ENCODE data around the gene P2RX1.

Gene P2RX1

GRCh38 chr17:3944485-3945388 is 28.5 kb upstream of the P2RX1 start:
- H3K4me1 Mint-ChIP-seq = peaks cover 2% of the 10 kb centered on the region
- H3K27ac Mint-ChIP-seq = no peak overlapping the region
- H3K36me3 Mint-ChIP-seq = peaks cover 61% of the 10 kb centered on the region
- H3K9me3 Mint-ChIP-seq = peaks cover 3% of the 10 kb centered on the region
- DNase-seq = peak; percentile 44
- CTCF ChIA-PET = interaction anchor here (0.5 kb wide), 1 partner anchor 55 kb away, joined by 3 read pairs; no protein-coding TSS in a partner anchor
- no peaks in the 10 kb centered on the region for H3K27me3 Mint-ChIP-seq
- H3K4me3 Mint-ChIP-seq = no peak overlapping the region

- no peak overlapping the region for H3K27ac Mint-ChIP-seq
- H3K4me3 Mint-ChIP-seq = no peak overlapping the region
- DNase-seq = no peak
- CTCF ChIA-PET = no interaction called here
- H3K36me3 Mint-ChIP-seq = peaks cover 63% of the 10 kb centered on the region
- H3K9me3 Mint-ChIP-seq = peaks cover 3% of the 10 kb centered on the region
- H3K27me3 Mint-ChIP-seq = no peaks in the 10 kb centered on the region
- no peaks in the 10 kb centered on the region for H3K4me1 Mint-ChIP-seq
Observed at GRCh38 chr17:3943240-3943891, 27.1 kb upstream of the P2RX1 start.

- CTCF ChIA-PET = no interaction called here
- DNase-seq = no peak
- H3K36me3 Mint-ChIP-seq = peaks cover 71% of the 10 kb centered on the region
Observed at GRCh38 chr17:3940965-3941698, 24.9 kb upstream of the P2RX1 start.

GRCh38 chr17:3937359-3937758 is 21.1 kb upstream of the P2RX1 start:
- Mint-ChIP-seq H3K4me1 (no peaks in the 10 kb centered on the region), H3K36me3 (peaks cover 62% of the 10 kb centered on the region), H3K27ac (peak overlapping the region; percentile 17), H3K27me3 (no peaks in the 10 kb centered on the region), H3K9me3 (no peaks in the 10 kb centered on the region), H3K4me3 (no peak overlapping the region)
- CTCF ChIA-PET = no interaction called here
- DNase-seq = no peak

More at GRCh38 chr17:3940965-3941698, 24.9 kb upstream of the P2RX1 start:
- H3K4me1 Mint-ChIP-seq = no peaks in the 10 kb centered on the region
- H3K9me3 Mint-ChIP-seq = peaks cover 3% of the 10 kb centered on the region
- no peak overlapping the region for H3K27ac Mint-ChIP-seq
- H3K27me3 Mint-ChIP-seq = no peaks in the 10 kb centered on the region
- H3K4me3 Mint-ChIP-seq = no peak overlapping the region

GRCh38 chr17:3935825-3936355 is 19.6 kb upstream of the P2RX1 start:
- no peak overlapping the region for H3K4me3 Mint-ChIP-seq
- no peak for DNase-seq
- no peaks in the 10 kb centered on the region for H3K9me3 Mint-ChIP-seq
- H3K27ac Mint-ChIP-seq = no peak overlapping the region
- peaks cover 59% of the 10 kb centered on the region for H3K36me3 Mint-ChIP-seq
- H3K4me1 Mint-ChIP-seq = no peaks in the 10 kb centered on the region
- CTCF ChIA-PET = interaction anchor here (0.6 to 1.8 kb wide), 3 partner anchors 13 to 69 kb away, joined by 4 to 6 read pairs (median 4); no protein-coding TSS in a partner anchor
- no peaks in the 10 kb centered on the region for H3K27me3 Mint-ChIP-seq

- Mint-ChIP-seq H3K36me3 (peaks cover 59% of the 10 kb centered on the region), H3K4me3 (no peak overlapping the region), H3K4me1 (no peaks in the 10 kb centered on the region), H3K9me3 (no peaks in the 10 kb centered on the region), H3K27me3 (no peaks in the 10 kb centered on the region), H3K27ac (no peak overlapping the region)
- peak; percentile 52 for DNase-seq
- CTCF ChIA-PET = interaction anchor here (0.6 to 1.8 kb wide), 4 partner anchors 21 to 74 kb away, joined by 3 to 6 read pairs (median 3); no protein-coding TSS in a partner anchor
Observed at GRCh38 chr17:3935140-3935542, 18.9 kb upstream of the P2RX1 start.

- no peak for DNase-seq
- H3K27ac Mint-ChIP-seq = peak overlapping the region; percentile 33
- no peaks in the 10 kb centered on the region for H3K27me3 Mint-ChIP-seq
- H3K9me3 Mint-ChIP-seq = no peaks in the 10 kb centered on the region
- H3K36me3 Mint-ChIP-seq = peaks cover 39% of the 10 kb centered on the region
- CTCF ChIA-PET = no interaction called here
- H3K4me1 Mint-ChIP-seq = no peaks in the 10 kb centered on the region
- no peak overlapping the region for H3K4me3 Mint-ChIP-seq
Observed at GRCh38 chr17:3929764-3930163, 13.5 kb upstream of the P2RX1 start.

- Mint-ChIP-seq H3K4me3 (no peak overlapping the region), H3K9me3 (no peaks in the 10 kb centered on the region), H3K27ac (no peak overlapping the region), H3K36me3 (peaks cover 38% of the 10 kb centered on the region), H3K27me3 (no peaks in the 10 kb centered on the region), H3K4me1 (no peaks in the 10 kb centered on the region)
- no peak for DNase-seq
- CTCF ChIA-PET = interaction anchor here (0.9 kb wide), 1 partner anchor 71 kb away, joined by 3 read pairs; no protein-coding TSS in a partner anchor
Observed at GRCh38 chr17:3929181-3929580, 12.9 kb upstream of the P2RX1 start.

- H3K36me3 Mint-ChIP-seq = peaks cover 40% of the 10 kb centered on the region
- no peaks in the 10 kb centered on the region for H3K4me1 Mint-ChIP-seq
- H3K4me3 Mint-ChIP-seq = no peak overlapping the region
- H3K27me3 Mint-ChIP-seq = no peaks in the 10 kb centered on the region
- DNase-seq = no peak
- CTCF ChIA-PET = interaction anchor here (0.9 kb wide), 1 partner anchor 72 kb away, joined by 3 read pairs; no protein-coding TSS in a partner anchor
- H3K27ac Mint-ChIP-seq = no peak overlapping the region
- no peaks in the 10 kb centered on the region for H3K9me3 Mint-ChIP-seq
Observed at GRCh38 chr17:3928406-3928805, 12.1 kb upstream of the P2RX1 start.

GRCh38 chr17:3927628-3928340 is 11.5 kb upstream of the P2RX1 start:
- H3K36me3 Mint-ChIP-seq = peaks cover 38% of the 10 kb centered on the region
- no peak for DNase-seq
- no peak overlapping the region for H3K27ac Mint-ChIP-seq
- CTCF ChIA-PET = no interaction called here
- no peaks in the 10 kb centered on the region for H3K4me1 Mint-ChIP-seq
- no peak overlapping the region for H3K4me3 Mint-ChIP-seq
- H3K27me3 Mint-ChIP-seq = no peaks in the 10 kb centered on the region
- H3K9me3 Mint-ChIP-seq = no peaks in the 10 kb centered on the region

- H3K27ac Mint-ChIP-seq = no peak overlapping the region
- H3K27me3 Mint-ChIP-seq = no peaks in the 10 kb centered on the region
- no peak for DNase-seq
- H3K4me3 Mint-ChIP-seq = no peak overlapping the region
- CTCF ChIA-PET = no interaction called here
- H3K9me3 Mint-ChIP-seq = no peaks in the 10 kb centered on the region
- no peaks in the 10 kb centered on the region for H3K4me1 Mint-ChIP-seq
- H3K36me3 Mint-ChIP-seq = peaks cover 35% of the 10 kb centered on the region
Observed at GRCh38 chr17:3926860-3927627, 10.8 kb upstream of the P2RX1 start.

- Mint-ChIP-seq H3K4me3 (no peak overlapping the region), H3K27me3 (no peaks in the 10 kb centered on the region), H3K36me3 (peaks cover 28% of the 10 kb centered on the region), H3K4me1 (no peaks in the 10 kb centered on the region), H3K9me3 (no peaks in the 10 kb centered on the region), H3K27ac (peak overlapping the region; percentile 85)
- DNase-seq = no peak
- CTCF ChIA-PET = no interaction called here
Observed at GRCh38 chr17:3925684-3926485, 9.6 kb upstream of the P2RX1 start.
